Activated B cell treated with CpG ODN at 0.5 μM for 24 hours (primary cell): Measurements from ENCODE around the gene GPAM. TPM values are rescaled to one million over a fixed set of nuclear protein-coding genes. Genes with fewer than 3 reads are reported as not detected.

Source experiments
- ATAC-seq: fragments of 200-7000 bp; cut with Tn5 transposase; one replicate; pipeline ENCODE4 v1.10.0; 2021; ENCODE audit warnings: low read depth, mild to moderate bottlenecking, moderate library complexity
- CTCF ChIA-PET: fragments of 350-600 bp; sonication (Branson Sonifier 250); formaldehyde crosslinking; loops from one replicate; lab custom pipeline; 2021; ENCODE audit warnings: antibody characterized with exemption; lab: Charles Lee
- POLR2A ChIA-PET: fragments of 350-600 bp; sonication (Branson Sonifier 250); formaldehyde crosslinking; loops from one replicate; lab custom pipeline; 2021; ENCODE audit warnings: antibody characterized with exemption; lab: Charles Lee
- DNase-seq: peaks from one replicate; pipeline ENCODE4 v3.0.0; 2022
- H3K27ac Mint-ChIP-seq: one replicate; pipeline ENCODE4 v1.8.0; 2020; ENCODE audit warnings: mixed read lengths
- H3K27me3 Mint-ChIP-seq: one replicate; pipeline ENCODE4 v1.8.0; 2021; ENCODE audit warnings: mixed read lengths
- H3K36me3 Mint-ChIP-seq: one replicate; pipeline ENCODE4 v1.8.0; 2021; ENCODE audit warnings: low read depth, mixed read lengths
- H3K4me1 Mint-ChIP-seq: one replicate; pipeline ENCODE4 v1.8.0; 2021; ENCODE audit warnings: mixed read lengths
- H3K4me3 Mint-ChIP-seq: one replicate; pipeline ENCODE4 v1.8.0; 2020; ENCODE audit warnings: mild to moderate bottlenecking, mixed read lengths
- H3K9me3 Mint-ChIP-seq: one replicate; pipeline ENCODE4 v1.8.0; 2020; ENCODE audit warnings: mixed read lengths
- intact Hi-C: fragments of 100-400 bp; cut with micrococcal nuclease; formaldehyde crosslinking; loops from one replicate; pipeline ENCODE4 v1.15.1; 2024
- total RNA-seq: library from RNA; stranded (reverse); gene quantifications from 2 replicates; pipeline ENCODE4 v1.2.3, GENCODE V29; 2022
- TF ChIP-seq, protein P1 (sequence below): fragments of 200-600 bp; IDR thresholded peaks from one replicate; pipeline ENCODE4 v1.8.0; 2022; ENCODE audit warnings: antibody characterized with exemption, mild to moderate bottlenecking

The GPAM gene
- total RNA-seq, 1 donor from 2014 or later: 10.2 TPM

DNA sequence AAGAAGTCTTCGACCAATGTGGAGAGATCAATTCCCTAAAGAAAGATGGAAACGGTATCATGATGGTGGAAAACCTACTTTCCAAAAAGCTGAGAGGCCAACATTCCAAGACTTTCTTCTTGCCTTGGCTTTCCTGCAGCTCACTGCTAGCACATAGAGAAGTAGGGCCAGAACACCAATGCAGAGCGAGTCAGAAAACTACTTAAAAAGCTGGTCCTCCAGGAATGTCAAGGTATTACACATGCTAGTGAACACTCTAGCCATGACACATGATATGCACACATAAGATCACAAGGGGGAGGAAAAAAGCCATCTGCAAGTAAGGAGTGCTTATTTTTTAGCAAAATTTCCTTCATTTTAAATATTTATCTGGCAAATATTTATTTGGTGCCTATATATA is 22.7 kb downstream of the GPAM start:
- Mint-ChIP-seq H3K9me3 (no peaks in the 10 kb centered on the region), H3K27me3 (no peaks in the 10 kb centered on the region), H3K27ac (no peak overlapping the region), H3K4me3 (no peak overlapping the region), H3K4me1 (no peaks in the 10 kb centered on the region), H3K36me3 (peaks cover 81% of the 10 kb centered on the region)
- POLR2A ChIA-PET: no interaction called here
- no peak for DNase-seq
- CTCF ChIA-PET: interaction anchor here (1.0 to 1.2 kb wide), 2 partner anchors 22 to 24 kb away, joined by 3 to 4 read pairs; no protein-coding TSS in a partner anchor
- no peak for ATAC-seq
- intact Hi-C loops: no loop called here
- TF ChIP-seq, protein P1, sequence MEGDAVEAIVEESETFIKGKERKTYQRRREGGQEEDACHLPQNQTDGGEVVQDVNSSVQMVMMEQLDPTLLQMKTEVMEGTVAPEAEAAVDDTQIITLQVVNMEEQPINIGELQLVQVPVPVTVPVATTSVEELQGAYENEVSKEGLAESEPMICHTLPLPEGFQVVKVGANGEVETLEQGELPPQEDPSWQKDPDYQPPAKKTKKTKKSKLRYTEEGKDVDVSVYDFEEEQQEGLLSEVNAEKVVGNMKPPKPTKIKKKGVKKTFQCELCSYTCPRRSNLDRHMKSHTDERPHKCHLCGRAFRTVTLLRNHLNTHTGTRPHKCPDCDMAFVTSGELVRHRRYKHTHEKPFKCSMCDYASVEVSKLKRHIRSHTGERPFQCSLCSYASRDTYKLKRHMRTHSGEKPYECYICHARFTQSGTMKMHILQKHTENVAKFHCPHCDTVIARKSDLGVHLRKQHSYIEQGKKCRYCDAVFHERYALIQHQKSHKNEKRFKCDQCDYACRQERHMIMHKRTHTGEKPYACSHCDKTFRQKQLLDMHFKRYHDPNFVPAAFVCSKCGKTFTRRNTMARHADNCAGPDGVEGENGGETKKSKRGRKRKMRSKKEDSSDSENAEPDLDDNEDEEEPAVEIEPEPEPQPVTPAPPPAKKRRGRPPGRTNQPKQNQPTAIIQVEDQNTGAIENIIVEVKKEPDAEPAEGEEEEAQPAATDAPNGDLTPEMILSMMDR: no peak

DNA sequence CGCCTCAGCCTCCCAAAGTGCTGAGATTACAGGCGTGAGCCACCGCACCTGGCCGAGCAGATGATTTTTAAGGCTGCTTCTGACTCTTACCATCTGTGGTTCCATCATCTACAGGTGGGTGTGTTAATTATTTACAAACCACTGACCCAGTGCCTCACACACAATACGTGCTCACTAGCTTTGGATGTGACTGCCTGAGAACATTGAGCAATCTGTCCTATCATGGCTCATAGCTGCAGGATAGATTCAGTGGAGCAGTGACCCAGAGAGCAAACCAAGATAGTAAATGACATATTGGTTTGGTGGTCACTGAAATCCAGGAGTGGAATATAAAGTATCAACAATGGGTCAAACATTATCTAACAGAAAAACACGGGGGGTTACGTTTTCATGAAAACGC is 24.1 kb downstream of the GPAM start:
- POLR2A ChIA-PET: no interaction called here
- ATAC-seq (no peak), DNase-seq (no peak)
- CTCF ChIA-PET: interaction anchor here (1.2 kb wide), 1 partner anchor 23 kb away, joined by 4 read pairs; no protein-coding TSS in a partner anchor
- TF ChIP-seq, protein P1: no peak
- H3K27ac Mint-ChIP-seq: no peak overlapping the region
- H3K9me3 Mint-ChIP-seq: no peaks in the 10 kb centered on the region
- no peaks in the 10 kb centered on the region for H3K4me1 Mint-ChIP-seq
- no peak overlapping the region for H3K4me3 Mint-ChIP-seq
- intact Hi-C loops: no loop called here
- no peaks in the 10 kb centered on the region for H3K27me3 Mint-ChIP-seq
- H3K36me3 Mint-ChIP-seq: peaks cover 87% of the 10 kb centered on the region

DNA sequence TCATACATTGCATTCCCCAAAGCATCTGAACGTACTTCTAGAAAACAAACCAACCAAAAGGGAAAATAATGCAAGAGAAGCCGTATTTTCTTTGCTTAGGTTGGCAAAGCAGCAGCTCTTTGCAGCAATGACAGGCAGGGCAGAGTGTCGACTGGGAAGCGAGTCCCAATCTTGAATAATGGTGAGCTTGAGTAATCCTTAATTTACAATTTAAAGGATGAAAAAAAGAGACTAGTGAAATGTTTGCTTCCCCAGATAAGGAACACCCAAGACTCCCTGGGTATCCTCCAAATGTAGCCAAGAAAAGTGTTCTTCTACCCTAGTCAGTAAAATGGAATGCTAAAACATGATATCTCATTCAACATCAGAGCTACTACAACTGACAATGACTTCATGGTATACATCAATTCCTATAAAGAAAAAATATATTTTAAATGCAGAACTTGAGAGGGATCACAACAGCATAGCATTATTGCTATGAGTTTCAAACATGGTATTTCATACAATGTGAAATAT is 32.0 kb downstream of the GPAM start:
- CTCF ChIA-PET: interaction anchor here (1.2 to 1.8 kb wide), 2 partner anchors 10 to 12 kb away, joined by 3 to 5 read pairs; no protein-coding TSS in a partner anchor
- Mint-ChIP-seq H3K27ac (no peak overlapping the region), H3K4me1 (no peaks in the 10 kb centered on the region), H3K27me3 (no peaks in the 10 kb centered on the region), H3K9me3 (no peaks in the 10 kb centered on the region), H3K36me3 (peaks cover 49% of the 10 kb centered on the region), H3K4me3 (no peak overlapping the region)
- TF ChIP-seq, protein P1: no peak
- intact Hi-C loops: no loop called here
- ATAC-seq: no peak
- no peak for DNase-seq
- POLR2A ChIA-PET: no interaction called here

DNA sequence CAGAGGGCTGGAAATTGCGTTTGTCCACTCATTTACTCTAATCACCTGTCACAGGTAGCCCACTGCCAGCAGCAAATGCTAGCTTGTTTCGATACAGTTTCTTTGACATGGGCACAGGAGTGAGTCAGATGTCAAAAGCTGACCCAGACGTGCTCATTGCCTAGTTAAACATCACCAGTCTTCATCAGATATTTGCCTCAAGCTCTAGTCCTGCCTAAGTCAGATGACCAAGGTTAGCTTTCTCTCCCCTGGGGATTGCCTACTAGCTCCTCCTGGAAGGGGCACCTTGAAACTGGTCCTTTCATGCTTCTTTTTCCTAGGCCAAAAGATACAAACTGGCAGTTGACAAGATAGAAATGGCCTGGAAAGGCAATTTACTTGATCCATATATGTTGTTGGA is 35.2 kb downstream of the GPAM start:
- H3K9me3 Mint-ChIP-seq: no peaks in the 10 kb centered on the region
- CTCF ChIA-PET: interaction anchor here (1.1 to 2.8 kb wide), 2 partner anchors 10 to 11 kb away, joined by 3 to 11 read pairs; no protein-coding TSS in a partner anchor
- TF ChIP-seq, protein P1: no peak
- peaks cover 23% of the 10 kb centered on the region for H3K36me3 Mint-ChIP-seq
- ATAC-seq (no peak), DNase-seq (no peak)
- H3K4me1 Mint-ChIP-seq: no peaks in the 10 kb centered on the region
- POLR2A ChIA-PET: no interaction called here
- H3K27ac Mint-ChIP-seq: no peak overlapping the region
- H3K27me3 Mint-ChIP-seq: no peaks in the 10 kb centered on the region
- intact Hi-C loops: loop anchor here (10.0 kb wide), 1 partner anchor 1844 kb away; the partner anchor contains the start of gene SMNDC1
- H3K4me3 Mint-ChIP-seq: no peak overlapping the region

DNA sequence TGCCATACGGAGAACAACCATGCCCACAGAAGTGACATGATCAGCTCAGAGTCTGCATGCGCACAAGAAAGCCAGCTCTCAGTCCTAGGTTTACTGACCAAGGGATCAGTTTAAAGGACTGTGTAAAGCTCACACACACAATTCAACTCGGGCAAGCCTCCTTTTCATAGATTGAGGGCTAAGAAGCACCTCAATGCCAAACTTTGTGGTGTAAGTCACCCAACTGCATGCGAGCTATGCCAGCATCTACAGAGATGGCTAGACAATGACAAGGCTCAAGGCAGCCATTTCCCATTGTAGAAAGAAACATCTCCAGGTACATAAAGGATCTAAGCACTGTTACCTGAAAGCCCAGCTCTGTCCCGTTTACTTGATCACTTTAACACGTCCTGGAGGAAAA is 36.8 kb downstream of the GPAM start:
- ChIA-PET POLR2A (no interaction called here), CTCF (no interaction called here)
- ATAC-seq (no peak), DNase-seq (no peak)
- Mint-ChIP-seq H3K36me3 (peaks cover 16% of the 10 kb centered on the region), H3K4me3 (no peak overlapping the region), H3K27me3 (no peaks in the 10 kb centered on the region), H3K4me1 (no peaks in the 10 kb centered on the region), H3K9me3 (no peaks in the 10 kb centered on the region), H3K27ac (no peak overlapping the region)
- intact Hi-C loops: loop anchor here (10.0 kb wide), 1 partner anchor 1842 kb away; the partner anchor contains the start of gene SMNDC1
- TF ChIP-seq, protein P1: no peak
